Skeletal muscle cell (primary cell): ENCODE results near the gene FANCM.
A peak's percentile ranks its signal among the peaks of the same experiment; 100 is the strongest.

Source experiments
- DNase-seq: peaks from one replicate; pipeline ENCODE4 v3.0.0-alpha.2; 2010; ENCODE audit warnings: low read depth
- H3K4me3 ChIP-seq: 2 replicates; pipeline ENCODE4 v1.5.1; 2011; ENCODE audit warnings: low read depth, mild to moderate bottlenecking, control low read depth, low read length, moderate library complexity

Gene FANCM

GRCh38 chr14:45135659-45136395 lies at the start of gene FANCM:
FANCM (plus strand) TSS chr14:45135930; CDS start chr14:45136032, 102 bp downstream.
- DNase-seq, result peak; percentile 92
- peak within 1 kb of the TSS; percentile 68 for H3K4me3 ChIP-seq

DNA sequence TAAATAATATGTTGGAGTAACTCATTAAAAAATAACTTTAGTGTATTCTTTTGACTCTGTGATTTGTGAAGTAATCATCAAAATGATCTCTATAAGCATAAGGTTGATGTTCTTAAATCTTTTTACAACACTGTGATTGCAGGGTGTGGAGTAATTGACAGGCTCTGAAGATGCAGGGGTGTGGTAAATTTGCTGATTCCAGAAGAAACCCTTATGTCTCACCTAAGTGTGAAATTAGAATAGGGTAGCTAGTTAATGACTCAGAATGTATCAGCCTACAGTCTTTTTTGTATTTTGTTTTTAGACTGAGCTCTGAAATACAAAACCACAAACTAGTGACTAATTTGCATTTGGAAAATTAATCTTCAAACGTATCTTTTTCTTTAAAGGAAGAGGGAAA lies 45.9 kb upstream of the FANCM start:
- H3K4me3 ChIP-seq, result no peak overlapping the region
- no peak for DNase-seq

- no peak overlapping the region for H3K4me3 ChIP-seq
- DNase-seq, result no peak
Measured at GRCh38 chr14:45091710-45092109, 44.0 kb upstream of the FANCM start.

DNA sequence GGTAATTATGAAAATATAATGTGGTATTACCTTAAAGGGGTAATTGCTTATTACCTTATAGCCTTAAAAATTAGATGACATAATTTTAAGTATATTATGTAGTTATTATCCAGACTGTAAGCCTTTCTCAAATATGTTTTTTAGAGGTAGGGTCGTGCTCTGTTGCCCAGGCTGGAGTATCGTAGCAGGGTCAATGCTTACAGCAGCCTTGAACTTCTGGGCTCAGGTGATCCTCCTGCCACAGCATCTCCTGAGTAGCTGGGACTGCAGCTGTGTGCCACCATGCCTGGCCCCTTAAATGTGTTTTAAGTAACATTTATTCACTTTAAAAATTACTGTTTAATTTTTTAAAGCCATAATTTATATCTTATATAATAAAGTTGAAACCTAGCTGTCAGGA lies 41.5 kb upstream of the FANCM start:
- H3K4me3 ChIP-seq, result no peak overlapping the region
- no peak for DNase-seq

DNA sequence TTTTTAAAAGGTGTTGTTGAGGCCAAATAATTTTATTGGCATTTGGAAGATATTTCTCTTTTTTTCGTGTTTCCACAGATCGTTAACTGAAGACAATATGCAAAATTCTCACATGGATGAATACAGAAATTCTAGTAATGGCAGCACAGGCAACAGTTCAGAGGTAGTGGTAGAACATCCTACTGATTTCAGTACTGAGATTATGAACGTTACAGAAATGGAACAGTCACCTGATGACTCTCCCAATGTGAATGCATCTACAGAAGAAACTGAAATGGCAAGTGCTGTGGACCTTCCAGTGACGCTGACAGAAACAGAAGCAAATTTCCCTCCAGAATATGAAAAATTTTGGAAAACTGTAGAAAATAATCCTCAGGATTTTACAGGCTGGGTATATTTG lies 40.6 kb upstream of the FANCM start:
- H3K4me3 ChIP-seq, result no peak overlapping the region
- no peak for DNase-seq

DNA sequence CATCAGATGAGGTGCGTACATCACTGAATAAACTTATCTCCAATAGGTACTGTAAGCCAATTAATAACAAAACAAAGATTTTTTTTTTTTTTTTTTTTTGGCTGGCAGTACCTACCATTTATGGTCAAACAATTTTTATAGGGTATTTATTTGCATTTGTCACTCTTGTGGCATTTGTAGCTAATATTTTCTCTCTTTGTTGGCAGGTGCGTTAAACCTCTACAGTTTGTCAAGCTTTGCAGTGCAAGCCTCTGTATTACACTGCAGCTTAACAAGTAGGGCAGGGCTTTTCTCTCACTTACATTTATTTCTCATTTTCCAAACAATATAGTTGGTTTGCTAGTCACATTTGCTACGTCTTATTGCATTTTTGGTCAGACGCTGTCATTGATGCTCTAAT lies 39.5 kb upstream of the FANCM start:
- no peak for DNase-seq
- H3K4me3 ChIP-seq, result no peak overlapping the region

GRCh38 chr14:45103806-45104205 lies 31.9 kb upstream of the FANCM start:
- no peak for DNase-seq
- H3K4me3 ChIP-seq, result no peak overlapping the region

- no peak for DNase-seq
Measured at GRCh38 chr14:45104561-45104960, 31.2 kb upstream of the FANCM start.

GRCh38 chr14:45112896-45113781 lies 22.6 kb upstream of the FANCM start:
- DNase-seq, result no peak
- H3K4me3 ChIP-seq, result no peak overlapping the region

More at GRCh38 chr14:45104561-45104960, 31.2 kb upstream of the FANCM start:
- H3K4me3 ChIP-seq, result no peak overlapping the region

GRCh38 chr14:45114327-45114726 lies 21.4 kb upstream of the FANCM start:
- DNase-seq, result no peak
- H3K4me3 ChIP-seq, result no peak overlapping the region

DNA sequence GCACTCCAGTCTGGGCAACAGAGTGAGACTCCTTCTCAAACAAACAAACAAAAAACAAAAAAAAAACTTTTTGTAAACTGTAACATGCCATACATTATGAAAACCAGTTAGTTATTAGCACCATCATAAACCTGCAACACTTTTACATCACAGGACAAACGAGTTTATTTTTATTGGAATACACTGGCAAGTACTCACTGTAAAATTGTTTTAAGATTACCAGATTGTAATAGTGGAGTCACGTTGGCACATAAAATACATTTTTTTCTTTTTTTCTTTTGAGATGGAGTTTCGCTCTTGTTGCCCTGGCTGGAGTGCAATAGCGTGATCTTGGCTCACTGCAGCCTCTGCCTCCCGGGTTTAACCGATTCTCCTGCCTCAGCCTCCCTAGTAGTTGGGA lies 17.1 kb upstream of the FANCM start:
- H3K4me3 ChIP-seq, result no peak overlapping the region
- DNase-seq, result no peak

- DNase-seq, result no peak
- H3K4me3 ChIP-seq, result no peak overlapping the region
Measured at GRCh38 chr14:45120096-45120495, 15.6 kb upstream of the FANCM start.

DNA sequence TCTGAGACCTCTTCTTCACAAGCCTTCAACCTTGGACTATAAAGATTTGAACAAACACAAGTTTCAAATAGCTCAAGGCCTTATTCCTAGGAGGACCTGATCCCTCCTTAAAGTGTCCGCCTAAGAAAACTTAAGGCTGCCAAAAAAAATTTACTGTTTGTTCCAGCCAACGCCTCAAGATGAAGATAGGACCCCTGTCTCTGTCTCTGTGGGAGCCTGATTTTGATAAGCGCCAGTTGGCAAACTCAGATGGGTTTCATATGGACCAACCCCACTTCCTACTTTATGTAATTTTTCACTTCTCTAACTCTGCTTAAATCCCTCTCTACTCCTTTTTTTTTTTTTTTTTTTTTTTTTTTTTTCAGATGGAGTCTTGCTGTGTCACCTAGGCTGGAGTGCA lies 12.5 kb upstream of the FANCM start:
- DNase-seq, result no peak
- no peak overlapping the region for H3K4me3 ChIP-seq

DNA sequence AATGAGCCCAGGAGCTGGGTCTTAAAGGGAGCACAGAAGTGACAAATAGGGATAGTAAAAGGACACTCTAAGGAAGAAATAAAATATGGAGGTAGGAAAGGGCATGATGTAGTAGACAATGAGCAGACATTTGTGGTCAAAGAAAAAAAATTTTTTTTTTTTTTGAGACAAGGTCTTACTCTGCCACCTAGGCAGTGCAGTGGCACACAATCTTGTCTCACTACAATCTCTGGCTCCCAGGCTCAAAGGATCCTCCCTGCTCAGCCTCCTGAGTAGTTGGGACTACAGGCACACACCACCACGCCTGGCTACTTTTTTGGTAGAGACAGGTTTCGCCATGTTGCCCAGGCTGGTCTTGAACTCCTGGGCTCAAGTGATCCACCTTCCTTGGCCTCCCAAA lies 10.0 kb upstream of the FANCM start:
- H3K4me3 ChIP-seq, result no peak overlapping the region
- no peak for DNase-seq

- no peak for DNase-seq
- no peak overlapping the region for H3K4me3 ChIP-seq
Measured at GRCh38 chr14:45128963-45129629, 6.6 kb upstream of the FANCM start.

- no peak for DNase-seq
- H3K4me3 ChIP-seq, result peak overlapping the region; percentile 68
Measured at GRCh38 chr14:45133683-45134050, 2.1 kb upstream of the FANCM start.

GRCh38 chr14:45134051-45134958 lies 1.4 kb upstream of the FANCM start, which contains the start of gene FKBP3:
FKBP3 (minus strand) TSS chr14:45134481; CDS start chr14:45134456, 25 bp downstream.
- peak; percentile 97 for DNase-seq
- peak within 1 kb of the TSS; percentile 68 for H3K4me3 ChIP-seq

DNA sequence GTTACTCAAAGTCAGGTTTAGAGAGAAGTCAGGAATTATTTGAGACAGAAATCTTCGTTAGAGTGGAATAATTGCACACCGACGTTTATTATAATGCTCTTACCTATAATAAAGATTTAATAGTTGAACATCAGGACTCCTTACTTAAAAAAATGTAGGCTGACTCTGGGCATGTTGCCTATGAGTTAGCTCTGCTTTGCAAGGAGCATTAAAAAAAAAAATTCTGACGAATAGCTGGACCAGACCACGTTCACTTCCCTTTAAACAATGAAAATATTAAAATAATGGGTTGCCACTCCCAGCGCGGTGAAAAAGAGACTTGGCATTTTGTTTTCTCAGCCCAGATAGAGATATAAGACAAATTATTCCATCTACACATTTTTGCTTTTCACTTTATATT lies 574 bp upstream of the FANCM start:
- DNase-seq, result no peak

DNA sequence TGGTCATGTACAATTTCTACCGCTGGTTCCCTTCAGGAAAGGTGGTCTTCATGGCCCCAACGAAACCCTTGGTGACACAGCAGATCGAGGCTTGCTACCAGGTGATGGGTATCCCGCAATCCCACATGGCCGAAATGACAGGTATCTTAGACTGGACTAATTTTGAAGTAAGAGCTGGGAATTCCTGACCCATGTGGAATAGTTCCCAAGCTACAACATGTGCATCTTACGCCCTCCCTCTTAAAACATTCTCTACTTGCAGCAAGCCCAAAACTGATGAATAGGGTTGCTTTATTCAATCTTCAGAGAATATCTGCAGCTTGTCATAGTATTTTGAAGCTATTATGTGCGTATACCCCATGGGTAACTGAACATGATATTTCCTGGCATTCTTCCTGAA lies 669 bp downstream of the FANCM start:
- H3K4me3 ChIP-seq, result peak overlapping the region; percentile 68
- DNase-seq, result no peak

More for the DNA sequence above, 574 bp upstream of the FANCM start:
- H3K4me3 ChIP-seq, result peak overlapping the region; percentile 68
